H9 (cell line): ENCODE measurements around the gene HNF4A. TPM values are rescaled to one million over a fixed set of nuclear protein-coding genes. Genes with fewer than 3 reads are reported as not detected.

Experiments
- DNase-seq: peaks from one replicate; pipeline ENCODE4 v3.0.0-alpha.2; 2017
- H2AFZ ChIP-seq: one replicate; pipeline ENCODE4 v1.6.1; 2013; ENCODE audit warnings: mild to moderate bottlenecking, low read length, control low read depth, moderate library complexity
- H2AK5ac ChIP-seq: 2 replicates; pipeline ENCODE4 v1.6.1; 2013; ENCODE audit warnings: low read length, control low read depth, mixed read lengths; ENCODE audit not compliant: insufficient read length
- H2BK120ac ChIP-seq: one replicate; pipeline ENCODE4 v1.6.1; 2013; ENCODE audit warnings: low read depth, mild to moderate bottlenecking, low read length, control low read depth, inconsistent platforms; ENCODE audit not compliant: poor library complexity, severe bottlenecking
- H2BK12ac ChIP-seq: 2 replicates; pipeline ENCODE4 v1.6.1; 2013; ENCODE audit warnings: low read length, control low read depth, mixed read lengths, low read depth; ENCODE audit not compliant: insufficient read length
- H2BK15ac ChIP-seq: 2 replicates; pipeline ENCODE4 v1.6.1; 2013; ENCODE audit warnings: low read depth, low read length, control low read depth
- H2BK20ac ChIP-seq: one replicate; pipeline ENCODE4 v1.6.1; 2013; ENCODE audit warnings: low read depth, mild to moderate bottlenecking, low read length, control low read depth, inconsistent platforms; ENCODE audit not compliant: poor library complexity, severe bottlenecking
- H2BK5ac ChIP-seq: 2 replicates; pipeline ENCODE4 v1.6.1; 2013; ENCODE audit warnings: low read length, control low read depth, mixed read lengths; ENCODE audit not compliant: insufficient read length
- H3K14ac ChIP-seq: 2 replicates; pipeline ENCODE4 v1.6.1; 2013; ENCODE audit warnings: low read length, control low read depth; ENCODE audit not compliant: insufficient read depth
- H3K18ac ChIP-seq: 2 replicates; pipeline ENCODE4 v1.6.1; 2013; ENCODE audit warnings: low read depth, mild to moderate bottlenecking, mixed read lengths, low read length, control low read depth; ENCODE audit not compliant: insufficient read length
- H3K23ac ChIP-seq: 2 replicates; pipeline ENCODE4 v1.6.1; 2013; ENCODE audit warnings: low read length, control low read depth, mixed read lengths, low read depth; ENCODE audit not compliant: insufficient read length
- H3K23me2 ChIP-seq: 2 replicates; pipeline ENCODE4 v1.6.1; 2013; ENCODE audit warnings: low read depth, mild to moderate bottlenecking, mixed read lengths, low read length, control low read depth; ENCODE audit not compliant: insufficient read length, poor library complexity, severe bottlenecking
- H3K27ac ChIP-seq: 2 replicates; pipeline ENCODE4 v1.5.1; 2013; ENCODE audit warnings: low read length, control low read depth, mixed read lengths, low read depth; ENCODE audit not compliant: insufficient read length
- H3K27me3 ChIP-seq: 2 replicates; pipeline ENCODE4 v1.6.1; 2013; ENCODE audit warnings: low read length, control low read depth, inconsistent platforms; ENCODE audit not compliant: insufficient read depth
- H3K4ac ChIP-seq: 2 replicates; pipeline ENCODE4 v1.6.1; 2013; ENCODE audit warnings: low read depth, mild to moderate bottlenecking, control low read depth, inconsistent platforms, low read length, moderate library complexity
- H3K4me1 ChIP-seq: 2 replicates; pipeline ENCODE4 v1.6.1; 2013; ENCODE audit warnings: low read length, control low read depth, inconsistent platforms; ENCODE audit not compliant: insufficient read depth
- H3K4me2 ChIP-seq: 2 replicates; pipeline ENCODE4 v1.6.1; 2013; ENCODE audit warnings: low read length, control low read depth, mixed read lengths; ENCODE audit not compliant: insufficient read length, insufficient read depth
- H3K56ac ChIP-seq: 2 replicates; pipeline ENCODE4 v1.6.1; 2013; ENCODE audit warnings: low read depth, mild to moderate bottlenecking, mixed read lengths, low read length, control low read depth; ENCODE audit not compliant: insufficient read length
- H3K79me1 ChIP-seq: 2 replicates; pipeline ENCODE4 v1.6.1; 2013; ENCODE audit warnings: low read depth, mild to moderate bottlenecking, moderate library complexity, low read length, control low read depth, inconsistent platforms; ENCODE audit not compliant: insufficient read depth, poor library complexity, severe bottlenecking
- H3K79me2 ChIP-seq: 2 replicates; pipeline ENCODE4 v1.6.1; 2013; ENCODE audit warnings: low read length, control low read depth, inconsistent platforms; ENCODE audit not compliant: insufficient read depth
- H3K9ac ChIP-seq: 2 replicates; pipeline ENCODE4 v1.6.1; 2013; ENCODE audit warnings: low read length, control low read depth, mixed read lengths; ENCODE audit not compliant: insufficient read length; ENCODE audit errors: extremely low read depth
- H3K9me3 ChIP-seq: one replicate; pipeline ENCODE4 v1.6.1; 2013; ENCODE audit warnings: low read depth, low read length, inconsistent platforms; ENCODE audit not compliant: control insufficient read depth
- H3T11ph ChIP-seq: one replicate; pipeline ENCODE4 v1.6.1; 2013; ENCODE audit warnings: mild to moderate bottlenecking, low read length, control low read depth, inconsistent platforms
- H4K20me1 ChIP-seq: one replicate; pipeline ENCODE4 v1.6.1; 2013; ENCODE audit not compliant: control insufficient read depth, insufficient read length, insufficient read depth
- H4K5ac ChIP-seq: 2 replicates; pipeline ENCODE4 v1.6.1; 2013; ENCODE audit warnings: low read depth, mild to moderate bottlenecking, mixed read lengths, low read length, control low read depth; ENCODE audit not compliant: insufficient read length
- H4K8ac ChIP-seq: replicated peaks from 2 replicates; pipeline ENCODE4 v1.6.1; 2013; ENCODE audit warnings: low read length, control low read depth, mixed read lengths, low read depth; ENCODE audit not compliant: insufficient read length
- H4K91ac ChIP-seq: 2 replicates; pipeline ENCODE4 v1.6.1; 2013; ENCODE audit warnings: low read depth, mild to moderate bottlenecking, moderate library complexity, mixed read lengths, low read length, control low read depth; ENCODE audit not compliant: insufficient read length
- H3K27ac Mint-ChIP-seq, 3 experiments: 2 replicates in 2 of 3; 3 replicates in 1 of 3; pipeline ENCODE4 v1.8.0; 2020 to 2021; ENCODE audit warnings: mixed read lengths in 3 of 3, mild to moderate bottlenecking in 1 of 3, moderate library complexity in 1 of 3
- H3K27me3 Mint-ChIP-seq: 2 replicates; pipeline ENCODE4 v1.8.0; 2021; ENCODE audit warnings: low read depth, mild to moderate bottlenecking, moderate library complexity, mixed read lengths
- H3K36me3 Mint-ChIP-seq, 3 experiments: 2 replicates in 2 of 3; 3 replicates in 1 of 3; pipeline ENCODE4 v1.8.0; 2020 to 2021; ENCODE audit warnings: low read depth in 3 of 3, mixed read lengths in 3 of 3; ENCODE audit not compliant: insufficient read depth in 1 of 3
- H3K4me1 Mint-ChIP-seq, 2 experiments: 2 replicates each; pipeline ENCODE4 v1.8.0; 2020; ENCODE audit warnings: mixed read lengths in 2 of 2
- H3K4me3 Mint-ChIP-seq, 2 experiments: 2 replicates in 1 of 2; 3 replicates in 1 of 2; pipeline ENCODE4 v1.8.0; 2020 to 2021; ENCODE audit warnings: mild to moderate bottlenecking in 2 of 2, mixed read lengths in 2 of 2, moderate library complexity in 1 of 2
- H3K9me3 Mint-ChIP-seq, 2 experiments: 2 replicates in 1 of 2; 3 replicates in 1 of 2; pipeline ENCODE4 v1.8.0; 2020; ENCODE audit warnings: mild to moderate bottlenecking in 2 of 2, mixed read lengths in 2 of 2, moderate library complexity in 1 of 2
- CTCF ChIP-seq: fragments of 200-600 bp; sonication (generic); conservative IDR thresholded peaks from 3 replicates; pipeline ENCODE4 v1.8.0; 2021; ENCODE audit warnings: antibody characterized with exemption, mild to moderate bottlenecking
- WGBS: extraction: QIAGEN DNeasy Blood & Tissue Kit; methylation state at CpG from one replicate; pipeline ENCODE4 v1.1.7; 2013; ENCODE audit warnings: missing lambda C conversion rate, low lambda C conversion rate, mixed read lengths; ENCODE audit not compliant: insufficient read length; ENCODE audit errors: extremely low coverage; 5-methylcytosine and 5-hydroxymethylcytosine counted together
- total RNA-seq: library from RNA; stranded (reverse); gene quantifications from 2 replicates; pipeline ENCODE4 v1.2.1, GENCODE V29; 2021

The HNF4A gene
- total RNA-seq, 1 experiment from 2014 or later = not detected

GRCh38 chr20:44418069-44418905, 62.8 kb downstream of the HNF4A start:
- Histone ChIP-seq H2BK15ac (no peak overlapping the region), H4K20me1 (no peaks in the 10 kb centered on the region), H2AK5ac (no peak overlapping the region), H3K79me1 (no peaks in the 10 kb centered on the region), H2BK20ac (no peak overlapping the region), H2BK5ac (no peak overlapping the region), H3K27me3 (no peaks in the 10 kb centered on the region), H3K56ac (no peak overlapping the region), H3K4me1 (no peaks in the 10 kb centered on the region), H3K14ac (no peak overlapping the region), H3K23ac (no peak overlapping the region), H3K79me2 (no peaks in the 10 kb centered on the region), H2BK120ac (no peak overlapping the region), H3K4ac (no peak overlapping the region), H2BK12ac (no peak overlapping the region), H4K91ac (no peak overlapping the region), H3K9ac (no peak overlapping the region), H4K8ac (no peak overlapping the region), H3K18ac (no peak overlapping the region), H3K23me2 (no peaks in the 10 kb centered on the region), H3K27ac (no peak overlapping the region), H2AFZ (no peak overlapping the region), H4K5ac (no peak overlapping the region), H3K9me3 (no peaks in the 10 kb centered on the region), H3K4me2 (no peak overlapping the region), H3T11ph (no peak overlapping the region)
- H3K36me3 Mint-ChIP-seq = no peaks in the 10 kb centered on the region
- peak overlapping the region in 1 of 3 experiments; percentile 41; a peak in 1 of 7 replicates for H3K27ac Mint-ChIP-seq
- H3K4me1 Mint-ChIP-seq = no peaks in the 10 kb centered on the region
- WGBS = no CpG with 5 or more reads among the region's 13 CpGs
- H3K4me3 Mint-ChIP-seq = no peak overlapping the region
- no peaks in the 10 kb centered on the region for H3K9me3 Mint-ChIP-seq
- H3K27me3 Mint-ChIP-seq = peaks cover 8% of the 10 kb centered on the region
- DNase-seq = no peak
- TF ChIP-seq CTCF = no peak
